GM04504 (cell line): ENCODE data around the gene KLK6.
"Not testable (repeated sequence)": the region's sequence is repeated elsewhere in the genome, so short reads cannot be mapped to it uniquely, and the experiment has no call there.

ENCODE experiments used
- DNase-seq: peaks from one replicate; pipeline ENCODE4 v3.0.0-alpha.2; 2012; ENCODE audit warnings: low read depth

Gene KLK6

GRCh38 chr19:50992666-50993035 lies 23.3 kb upstream of the KLK6 start:
- DNase-seq: no peak

GRCh38 chr19:50984416-50984815 lies 15.0 kb upstream of the KLK6 start:
- DNase-seq: not testable (repeated sequence)

DNA sequence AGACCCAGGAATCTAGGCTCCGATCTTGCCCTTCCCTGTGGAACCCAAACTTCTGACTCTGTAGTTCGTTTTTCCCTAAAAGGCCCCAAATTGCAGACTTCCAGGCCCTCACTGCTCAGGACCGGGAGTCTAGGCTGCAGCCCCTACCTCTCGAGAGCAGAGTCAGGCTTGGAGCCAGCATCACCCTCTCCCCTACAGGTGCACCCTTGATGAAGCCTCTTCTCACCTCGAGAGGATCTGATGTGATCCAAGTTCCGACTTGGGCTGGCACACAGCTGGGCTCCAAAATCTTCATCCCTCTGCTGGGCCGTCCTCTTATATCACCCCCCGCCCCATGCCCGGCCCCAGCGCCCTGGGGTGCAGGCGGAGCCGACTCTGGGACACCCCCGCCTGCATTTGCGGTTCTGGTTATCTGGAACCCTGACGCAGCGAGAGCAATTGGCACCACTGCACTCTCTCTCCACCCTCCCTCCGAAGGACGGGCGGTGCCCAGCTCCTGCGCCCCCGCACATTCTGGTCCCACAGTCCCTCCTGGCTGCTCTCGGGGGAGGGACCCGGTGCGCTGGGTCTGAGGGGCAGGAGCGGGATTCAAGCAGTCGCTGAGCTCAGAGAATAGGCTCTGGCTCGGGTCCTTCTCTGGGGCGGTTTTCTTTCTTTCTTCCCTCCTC lies 14.4 kb upstream of the KLK6 start, which contains the start of gene KLK7:
KLK7 (minus strand) TSS at position 293 of the 668 bp plus-strand sequence. CDS start 1,518 bp downstream, outside the sequence.
- DNase-seq: no peak

DNA sequence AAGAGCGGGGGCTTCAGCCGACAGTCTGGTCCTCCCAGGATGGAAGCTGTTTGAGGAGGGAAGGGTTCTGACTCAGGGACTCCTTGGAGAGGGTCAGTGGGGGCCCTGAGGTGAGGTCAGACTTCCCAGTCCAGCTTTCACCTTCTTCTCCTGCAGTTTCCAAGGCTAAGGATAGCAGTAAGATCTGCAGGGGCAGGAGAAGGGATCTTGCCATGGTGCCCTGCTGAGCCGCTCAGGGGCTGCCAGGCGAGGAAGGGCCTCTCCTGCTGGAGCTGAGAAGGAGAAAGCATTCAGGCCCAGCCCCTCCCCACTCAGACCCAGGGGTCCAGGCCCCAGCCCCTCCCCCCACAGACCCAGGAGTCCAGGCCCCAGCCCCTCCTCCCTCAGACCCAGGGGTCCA lies 12.8 kb upstream of the KLK6 start:
- no peak for DNase-seq

- DNase-seq: no peak
Measured at GRCh38 chr19:50981587-50982146, 12.3 kb upstream of the KLK6 start.

GRCh38 chr19:50980208-50980607 lies 10.8 kb upstream of the KLK6 start:
- no peak for DNase-seq

GRCh38 chr19:50979758-50980157 lies 10.4 kb upstream of the KLK6 start:
- DNase-seq: no peak

DNA sequence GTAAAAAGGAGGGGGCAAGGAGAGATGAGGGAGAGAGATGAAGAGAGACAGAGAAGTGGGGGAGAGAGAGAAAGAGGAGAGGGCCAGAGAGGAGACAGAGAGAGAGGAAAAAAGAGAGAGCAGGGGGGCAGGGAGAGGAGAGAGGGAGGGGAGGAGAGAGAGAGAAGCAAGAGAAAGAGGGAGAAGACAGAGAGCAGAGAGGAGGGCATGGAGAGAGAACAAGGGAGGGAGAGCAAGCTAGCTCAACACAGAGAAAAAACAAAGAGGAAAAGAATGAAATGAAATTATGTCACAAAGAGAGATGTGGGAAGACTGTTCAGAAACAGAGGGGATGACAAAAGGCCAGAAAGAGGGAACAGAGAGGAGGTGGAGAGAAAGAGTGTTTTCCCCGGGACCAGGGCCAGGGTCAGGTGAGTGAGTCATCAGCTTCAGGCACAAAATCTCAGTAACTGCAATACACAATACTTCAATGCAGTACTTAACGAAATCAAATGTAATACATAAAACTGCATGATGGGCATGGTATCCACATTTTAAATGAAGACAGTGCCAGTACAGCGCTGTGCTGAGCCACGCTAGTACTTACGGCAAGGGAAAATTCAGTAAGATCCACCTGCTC lies 9.5 kb upstream of the KLK6 start:
- DNase-seq: no peak

- DNase-seq: no peak
Measured at GRCh38 chr19:50977626-50978025, 8.2 kb upstream of the KLK6 start.

GRCh38 chr19:50975766-50976165 lies 6.4 kb upstream of the KLK6 start:
- no peak for DNase-seq

DNA sequence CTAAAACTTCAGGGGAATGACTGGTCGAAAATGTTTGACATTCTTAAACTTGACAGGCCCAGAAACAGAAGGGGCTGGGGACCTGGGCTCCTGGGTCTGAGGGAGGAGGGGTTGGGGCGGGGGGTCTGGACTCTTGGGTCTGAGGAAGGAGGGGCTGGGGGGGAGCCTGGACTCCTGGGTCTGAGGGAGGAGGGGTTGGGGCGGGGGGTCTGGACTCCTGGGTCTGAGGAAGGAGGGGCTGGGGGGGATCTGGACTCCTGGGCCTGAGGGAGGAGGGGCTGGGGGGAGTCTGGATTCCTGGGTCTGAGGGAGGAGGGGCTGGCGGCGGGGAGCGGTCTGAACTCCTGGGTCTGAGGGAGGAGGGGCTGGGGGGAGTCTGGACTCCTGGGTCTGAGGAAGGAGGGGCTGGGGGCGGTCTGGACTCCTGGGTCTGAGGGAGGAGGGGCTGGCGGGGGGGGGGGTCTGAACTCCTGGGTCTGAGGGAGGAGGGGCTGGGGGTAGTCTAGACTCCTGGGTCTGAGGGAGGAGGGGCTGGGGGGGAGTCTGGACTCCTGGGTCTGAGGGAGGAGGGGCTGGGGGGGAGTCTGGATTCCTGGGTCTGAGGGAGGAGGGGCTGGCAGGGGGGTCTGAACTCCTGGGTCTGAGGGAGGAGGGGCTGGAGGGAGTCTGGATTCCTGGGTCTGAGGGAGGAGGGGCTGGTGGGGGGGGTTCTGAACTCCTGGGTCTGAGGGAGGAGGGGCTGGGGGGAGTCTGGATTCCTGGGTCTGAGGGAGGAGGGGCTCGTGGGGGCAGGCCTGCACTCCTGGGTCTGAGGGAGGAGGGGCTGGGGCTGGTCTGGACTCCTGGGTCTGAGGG lies 5.5 kb upstream of the KLK6 start:
- DNase-seq: no peak

DNA sequence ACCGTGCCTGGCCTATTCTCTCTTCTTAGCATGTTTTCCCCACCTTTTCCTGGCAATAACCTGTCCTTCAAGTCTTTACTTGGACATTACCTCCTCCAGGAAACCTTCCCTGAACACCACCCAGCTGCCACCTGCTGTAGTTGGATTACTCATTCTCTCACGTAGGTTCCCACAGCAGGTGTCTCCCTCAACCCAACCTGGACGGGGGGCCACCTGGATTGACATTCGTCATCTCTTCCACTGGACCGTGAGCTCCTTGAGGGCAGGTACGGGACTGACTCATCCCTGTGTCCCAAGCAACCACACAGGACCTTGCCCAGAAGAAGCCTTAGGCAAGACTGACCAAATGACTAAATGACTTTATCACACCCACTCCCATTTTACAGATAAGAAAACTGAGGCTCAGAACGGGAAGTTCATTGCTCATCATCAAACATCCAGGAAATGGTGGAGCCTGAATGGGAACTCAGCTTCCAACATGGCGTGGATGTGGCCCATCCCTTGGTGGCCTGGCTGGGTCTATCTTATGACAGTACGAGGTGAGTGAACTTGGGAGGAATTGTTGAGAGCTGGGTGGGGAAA lies 3.5 kb upstream of the KLK6 start:
- no peak for DNase-seq

- DNase-seq: not testable (repeated sequence)
Measured at GRCh38 chr19:50969810-50970209, 419 bp upstream of the KLK6 start.

DNA sequence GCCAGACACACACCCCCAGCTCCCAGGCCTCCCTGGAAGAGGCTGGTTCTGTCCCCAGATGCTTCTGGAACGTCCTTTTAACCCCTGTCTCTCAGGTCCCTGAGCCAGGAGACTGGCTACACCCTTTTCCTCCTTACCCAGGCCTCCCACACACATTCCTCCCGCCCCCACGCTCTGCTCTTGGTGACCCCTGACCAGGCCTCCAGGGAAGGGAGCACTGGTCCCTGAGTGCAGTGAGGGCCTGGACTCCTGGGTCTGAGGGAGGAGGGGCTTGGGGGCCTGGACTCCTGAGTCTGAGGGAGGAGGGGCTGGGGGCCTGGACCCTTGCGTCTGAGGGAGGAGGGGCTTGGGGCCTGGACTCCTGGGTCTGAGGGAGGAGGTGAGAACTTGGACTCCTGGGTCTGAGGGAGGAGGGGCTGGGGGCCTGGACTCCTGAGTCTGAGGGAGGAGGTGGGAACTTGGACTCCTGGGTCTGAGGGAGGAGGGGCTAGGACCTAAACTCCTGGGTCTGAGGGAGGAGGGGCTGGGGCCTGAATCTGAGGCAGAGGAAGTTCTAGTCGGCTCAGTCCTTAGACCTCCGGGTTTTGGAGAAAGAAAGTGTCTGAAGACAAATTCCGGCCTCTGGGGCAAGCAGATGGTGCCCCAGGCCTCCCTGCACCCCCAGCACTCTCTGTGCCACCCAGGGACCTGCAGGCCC lies 527 bp downstream of the KLK6 start:
- DNase-seq: no peak

DNA sequence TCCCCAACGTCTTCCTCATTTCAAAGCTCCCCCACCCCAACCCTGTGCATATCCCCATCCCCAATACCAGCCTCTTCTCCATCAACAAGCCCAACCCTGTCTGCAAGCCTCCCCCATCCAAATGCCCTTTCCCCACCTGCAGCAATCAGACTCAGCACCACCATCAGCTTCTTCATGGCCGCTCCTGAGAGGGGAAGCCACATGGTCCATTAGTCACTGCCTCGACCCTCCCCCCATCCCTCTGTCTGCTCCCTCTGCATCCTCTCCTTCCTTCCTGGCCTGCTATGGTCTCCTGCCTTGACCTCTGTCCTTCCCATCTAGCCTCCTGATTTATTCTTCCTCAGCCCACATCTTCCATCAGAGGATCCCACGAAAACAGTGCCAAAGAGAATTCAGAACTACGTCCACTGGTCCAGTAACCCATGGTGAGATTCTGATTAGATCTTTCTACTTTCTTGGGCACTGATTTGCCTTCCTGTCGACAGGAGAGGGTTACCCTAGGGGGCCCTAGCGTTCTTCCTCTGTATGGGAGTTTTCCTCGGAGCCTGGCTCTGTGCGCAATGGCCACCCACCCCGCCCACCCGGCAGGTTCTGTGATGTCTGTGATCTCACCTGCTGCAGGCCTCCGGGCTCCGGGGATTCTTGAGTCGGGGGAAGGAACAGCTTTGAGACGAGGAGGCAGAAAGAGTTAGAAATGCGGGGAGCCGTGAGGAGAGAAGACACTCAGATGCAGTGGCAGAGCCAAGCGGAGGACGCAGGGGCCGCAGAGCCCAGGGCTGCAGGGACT lies 1.3 kb downstream of the KLK6 start:
- DNase-seq: no peak

DNA sequence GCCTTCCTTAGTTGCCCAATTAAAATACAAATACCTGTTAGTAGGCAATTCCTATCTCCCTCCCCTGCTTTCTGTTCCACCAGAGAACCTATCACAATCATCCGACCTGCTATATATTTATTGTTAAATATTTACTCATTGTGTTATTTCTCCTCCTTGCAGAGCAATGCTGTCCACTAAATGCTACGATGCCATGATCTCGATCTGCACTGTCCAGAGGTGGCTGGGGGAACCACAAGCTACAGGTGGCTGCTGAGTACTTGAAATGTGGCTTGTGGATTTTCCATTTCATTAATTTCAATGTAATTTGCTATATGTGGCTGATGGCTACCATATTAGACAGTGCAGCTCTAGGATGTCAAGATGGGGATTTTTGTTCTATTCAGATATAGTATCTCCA lies 5.1 kb downstream of the KLK6 start:
- no peak for DNase-seq

GRCh38 chr19:50963381-50963780 lies 6.0 kb downstream of the KLK6 start:
- no peak for DNase-seq

DNA sequence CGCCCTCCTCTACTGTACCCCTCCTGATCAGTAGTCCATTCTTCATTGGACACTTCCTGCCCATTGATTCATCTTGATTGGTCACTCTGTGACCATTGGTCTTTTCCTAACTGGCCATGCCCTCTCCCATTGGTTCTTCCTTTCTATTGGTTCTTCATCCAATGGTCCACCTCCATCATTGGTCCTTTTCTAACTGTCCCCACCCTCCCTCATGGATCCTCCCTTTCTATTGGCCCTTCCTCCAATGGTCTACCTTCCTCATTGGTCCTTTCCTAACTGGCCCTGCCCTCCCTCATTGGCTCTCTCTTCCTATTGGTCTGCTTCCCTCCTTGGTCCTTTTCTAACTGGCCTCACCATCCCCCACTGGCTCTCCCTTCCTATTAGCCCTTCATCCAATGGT lies 7.1 kb downstream of the KLK6 start:
- no peak for DNase-seq

GRCh38 chr19:50959731-50960500 lies 9.5 kb downstream of the KLK6 start:
- no peak for DNase-seq

GRCh38 chr19:50957587-50957986 lies 11.8 kb downstream of the KLK6 start:
- DNase-seq: no peak
